NT2/D1 (cell line): ENCODE measurements around the gene MAD1L1.

ENCODE experiments used
- DNase-seq: peaks from one replicate; pipeline ENCODE4 v3.0.0-alpha.2; 2011; ENCODE audit warnings: low read depth, low spot score
- H3K27me3 ChIP-seq: 2 replicates; pipeline ENCODE4 v1.6.0; 2011; ENCODE audit warnings: mild to moderate bottlenecking; ENCODE audit not compliant: insufficient read length, insufficient read depth
- H3K36me3 ChIP-seq: 2 replicates; pipeline ENCODE4 v1.6.1; 2011; ENCODE audit warnings: mild to moderate bottlenecking, low read length, mixed read lengths; ENCODE audit not compliant: insufficient read depth, insufficient read length
- H3K4me1 ChIP-seq: 2 replicates; pipeline ENCODE4 v1.5.1; 2011; ENCODE audit not compliant: insufficient read depth, insufficient read length
- H3K4me3 ChIP-seq: 2 replicates; pipeline ENCODE4 v1.5.1; 2011; ENCODE audit warnings: low read depth; ENCODE audit not compliant: insufficient read length
- H3K9ac ChIP-seq: 2 replicates; pipeline ENCODE4 v1.6.0; 2011; ENCODE audit warnings: low read depth; ENCODE audit not compliant: insufficient read length
- H3K9me3 ChIP-seq: 2 replicates; pipeline ENCODE4 v1.5.1; 2011; ENCODE audit warnings: mild to moderate bottlenecking, low read length; ENCODE audit not compliant: insufficient read depth
- SUZ12 ChIP-seq: IDR thresholded peaks from 2 replicates; pipeline ENCODE4 v1.6.1; 2011; ENCODE audit not compliant: insufficient read length, insufficient read depth; ENCODE audit errors: extremely low read depth
- YY1 ChIP-seq: IDR thresholded peaks from 2 replicates; pipeline ENCODE4 v1.6.1; 2011; ENCODE audit not compliant: insufficient read length, insufficient read depth
- ZNF274 ChIP-seq: IDR thresholded peaks from 2 replicates; pipeline ENCODE4 v1.6.1; 2011; ENCODE audit warnings: mild to moderate bottlenecking, low read depth, low read length

Gene MAD1L1

GRCh38 chr7:1989049-1989860 lies 243.5 kb downstream of the MAD1L1 start:
- Histone ChIP-seq H3K9me3 (no peaks in the 10 kb centered on the region), H3K27me3 (no peaks in the 10 kb centered on the region), H3K36me3 (peaks cover 15% of the 10 kb centered on the region), H3K4me1 (peaks cover 10% of the 10 kb centered on the region), H3K4me3 (no peak overlapping the region), H3K9ac (no peak overlapping the region)
- TF ChIP-seq SUZ12 (no peak), YY1 (no peak), ZNF274 (no peak)
- DNase-seq, result no peak

- H3K27me3 ChIP-seq, result no peaks in the 10 kb centered on the region
- peaks cover 11% of the 10 kb centered on the region for H3K36me3 ChIP-seq
- no peaks in the 10 kb centered on the region for H3K9me3 ChIP-seq
- no peak for DNase-seq
- no peak overlapping the region for H3K4me3 ChIP-seq
- H3K4me1 ChIP-seq, result peaks cover 10% of the 10 kb centered on the region
- TF ChIP-seq ZNF274 (no peak), YY1 (no peak), SUZ12 (no peak)
- no peak overlapping the region for H3K9ac ChIP-seq
These were observed 244.2 kb downstream of the MAD1L1 start for GRCh38 chr7:1988533-1988930.

GRCh38 chr7:1987591-1988532 lies 244.9 kb downstream of the MAD1L1 start:
- Histone ChIP-seq H3K4me1 (peaks cover 10% of the 10 kb centered on the region), H3K9me3 (no peaks in the 10 kb centered on the region), H3K4me3 (no peak overlapping the region), H3K36me3 (peaks cover 11% of the 10 kb centered on the region), H3K27me3 (no peaks in the 10 kb centered on the region), H3K9ac (no peak overlapping the region)
- no peak for DNase-seq
- TF ChIP-seq YY1 (no peak), ZNF274 (no peak), SUZ12 (no peak)

- TF ChIP-seq SUZ12 (no peak), YY1 (no peak), ZNF274 (no peak)
- DNase-seq, result no peak
- peaks cover 11% of the 10 kb centered on the region for H3K36me3 ChIP-seq
- no peak overlapping the region for H3K9ac ChIP-seq
- H3K4me1 ChIP-seq, result peaks cover 10% of the 10 kb centered on the region
- H3K9me3 ChIP-seq, result no peaks in the 10 kb centered on the region
- no peak overlapping the region for H3K4me3 ChIP-seq
- no peaks in the 10 kb centered on the region for H3K27me3 ChIP-seq
These were observed 245.6 kb downstream of the MAD1L1 start for GRCh38 chr7:1987084-1987535.

GRCh38 chr7:1986366-1987083 lies 246.2 kb downstream of the MAD1L1 start:
- no peaks in the 10 kb centered on the region for H3K27me3 ChIP-seq
- H3K9ac ChIP-seq, result no peak overlapping the region
- H3K4me3 ChIP-seq, result no peak overlapping the region
- DNase-seq, result no peak
- peaks cover 10% of the 10 kb centered on the region for H3K4me1 ChIP-seq
- TF ChIP-seq YY1 (no peak), ZNF274 (no peak), SUZ12 (no peak)
- H3K36me3 ChIP-seq, result peaks cover 11% of the 10 kb centered on the region
- H3K9me3 ChIP-seq, result no peaks in the 10 kb centered on the region

- H3K4me3 ChIP-seq, result no peak overlapping the region
- DNase-seq, result no peak
- H3K9me3 ChIP-seq, result no peaks in the 10 kb centered on the region
- H3K36me3 ChIP-seq, result peaks cover 11% of the 10 kb centered on the region
- H3K27me3 ChIP-seq, result no peaks in the 10 kb centered on the region
- TF ChIP-seq YY1 (no peak), ZNF274 (no peak), SUZ12 (no peak)
- H3K9ac ChIP-seq, result no peak overlapping the region
- H3K4me1 ChIP-seq, result peaks cover 10% of the 10 kb centered on the region
These were observed 246.8 kb downstream of the MAD1L1 start for GRCh38 chr7:1985936-1986335.
